Measurements from ENCODE around the gene RAI1. TPM values are rescaled to one million over a fixed set of nuclear protein-coding genes. Genes with fewer than 3 reads are reported as not detected.

RAI1 gene
- total RNA-seq, 1 donor: 9.1 TPM

- peak; percentile 62 for DNase-seq (ENCODE audit: low read depth)
- H3K4me3 ChIP-seq (ENCODE audit: low read depth, low read length): no peak overlapping the region
- no peak for TF ChIP-seq CTCF (IDR thresholded peaks at IDR 0.05; ENCODE audit: insufficient read depth, low read length)
Measured at GRCh38 chr17:17666111-17666714, 15.0 kb upstream of the RAI1 start.

- H3K4me3 ChIP-seq (ENCODE audit: low read depth, low read length): no peak overlapping the region
- no peak for TF ChIP-seq CTCF (IDR thresholded peaks at IDR 0.05; ENCODE audit: insufficient read depth, low read length)
- DNase-seq (ENCODE audit: low read depth): no peak
Measured at GRCh38 chr17:17667231-17667630, 14.0 kb upstream of the RAI1 start.

- no peak overlapping the region for H3K4me3 ChIP-seq (ENCODE audit: low read depth, low read length)
- no peak for TF ChIP-seq CTCF (IDR thresholded peaks at IDR 0.05; ENCODE audit: insufficient read depth, low read length)
- DNase-seq (ENCODE audit: low read depth): no peak
Measured at GRCh38 chr17:17667947-17668346, 13.3 kb upstream of the RAI1 start.

- H3K4me3 ChIP-seq (ENCODE audit: low read depth, low read length): no peak overlapping the region
- TF ChIP-seq CTCF (IDR thresholded peaks at IDR 0.05; ENCODE audit: insufficient read depth, low read length): no peak
- DNase-seq (ENCODE audit: low read depth): no peak
Measured at GRCh38 chr17:17668358-17668757, 12.9 kb upstream of the RAI1 start.

GRCh38 chr17:17668775-17669579 is 12.3 kb upstream of the RAI1 start:
- no peak for TF ChIP-seq CTCF (IDR thresholded peaks at IDR 0.05; ENCODE audit: insufficient read depth, low read length)
- DNase-seq (ENCODE audit: low read depth): peak; percentile 11
- H3K4me3 ChIP-seq (ENCODE audit: low read depth, low read length): no peak overlapping the region

GRCh38 chr17:17669580-17670235 is 11.6 kb upstream of the RAI1 start:
- no peak for DNase-seq (ENCODE audit: low read depth)
- no peak overlapping the region for H3K4me3 ChIP-seq (ENCODE audit: low read depth, low read length)

More at GRCh38 chr17:17669580-17670235, 11.6 kb upstream of the RAI1 start:
- no peak for TF ChIP-seq CTCF (IDR thresholded peaks at IDR 0.05; ENCODE audit: insufficient read depth, low read length)

Measured in fibroblast of the aortic adventitia (primary cell).